Rectal smooth muscle tissue (tissue), 1 donor: ENCODE measurements around the gene COL18A1.

Experiments used
- H3K27ac ChIP-seq: one replicate; pipeline ENCODE4 v1.7.0; 2013; ENCODE audit warnings: low read depth, low read length, inconsistent platforms
- H3K27me3 ChIP-seq: one replicate; pipeline ENCODE4 v1.7.0; 2013; ENCODE audit warnings: low read length; ENCODE audit not compliant: control insufficient read depth, insufficient read depth
- H3K36me3 ChIP-seq: one replicate; pipeline ENCODE4 v1.7.0; 2013; ENCODE audit warnings: low read length; ENCODE audit not compliant: control insufficient read depth, insufficient read depth
- H3K4me1 ChIP-seq: one replicate; pipeline ENCODE4 v1.7.0; 2013; ENCODE audit warnings: low read length; ENCODE audit not compliant: control insufficient read depth, insufficient read depth
- H3K4me3 ChIP-seq: one replicate; pipeline ENCODE4 v1.7.0; 2013; ENCODE audit warnings: low read length
- H3K9ac ChIP-seq: one replicate; pipeline ENCODE4 v1.7.0; 2013; ENCODE audit warnings: low read length

Gene COL18A1

GRCh38 chr21:45410151-45410864 lies 5.3 kb downstream of the COL18A1 start:
- Histone ChIP-seq H3K27me3 (peaks cover 6% of the 10 kb centered on the region), H3K36me3 (no peaks in the 10 kb centered on the region), H3K9ac (no peak overlapping the region), H3K27ac (no peak overlapping the region), H3K4me3 (no peak overlapping the region), H3K4me1 (no peaks in the 10 kb centered on the region)

- Histone ChIP-seq H3K4me1 (no peaks in the 10 kb centered on the region), H3K27ac (no peak overlapping the region), H3K4me3 (no peak overlapping the region), H3K36me3 (no peaks in the 10 kb centered on the region), H3K9ac (no peak overlapping the region), H3K27me3 (peaks cover 4% of the 10 kb centered on the region)
These were observed 6.2 kb downstream of the COL18A1 start for GRCh38 chr21:45410865-45411809.

GRCh38 chr21:45411810-45412206 lies 6.8 kb downstream of the COL18A1 start:
- no peaks in the 10 kb centered on the region for H3K4me1 ChIP-seq
- no peaks in the 10 kb centered on the region for H3K36me3 ChIP-seq
- no peak overlapping the region for H3K4me3 ChIP-seq
- H3K27ac ChIP-seq = no peak overlapping the region
- no peak overlapping the region for H3K9ac ChIP-seq
- H3K27me3 ChIP-seq = peaks cover 4% of the 10 kb centered on the region

GRCh38 chr21:45412491-45412890 lies 7.5 kb downstream of the COL18A1 start:
- no peak overlapping the region for H3K27ac ChIP-seq

GRCh38 chr21:45412909-45413611 lies 8.1 kb downstream of the COL18A1 start:
- Histone ChIP-seq H3K9ac (no peak overlapping the region), H3K36me3 (no peaks in the 10 kb centered on the region), H3K27me3 (no peaks in the 10 kb centered on the region), H3K4me3 (no peak overlapping the region), H3K4me1 (no peaks in the 10 kb centered on the region), H3K27ac (no peak overlapping the region)

More at GRCh38 chr21:45412491-45412890, 7.5 kb downstream of the COL18A1 start:
- no peaks in the 10 kb centered on the region for H3K4me1 ChIP-seq
- no peaks in the 10 kb centered on the region for H3K36me3 ChIP-seq
- no peak overlapping the region for H3K9ac ChIP-seq
- H3K4me3 ChIP-seq = no peak overlapping the region
- peaks cover under 1% of the 10 kb centered on the region for H3K27me3 ChIP-seq

GRCh38 chr21:45413922-45414321 lies 9.0 kb downstream of the COL18A1 start:
- Histone ChIP-seq H3K4me3 (no peak overlapping the region), H3K36me3 (no peaks in the 10 kb centered on the region), H3K9ac (no peak overlapping the region), H3K27ac (no peak overlapping the region), H3K27me3 (no peaks in the 10 kb centered on the region), H3K4me1 (no peaks in the 10 kb centered on the region)

GRCh38 chr21:45414396-45415187 lies 9.6 kb downstream of the COL18A1 start:
- Histone ChIP-seq H3K27ac (no peak overlapping the region), H3K4me3 (no peak overlapping the region), H3K36me3 (no peaks in the 10 kb centered on the region), H3K9ac (no peak overlapping the region), H3K4me1 (no peaks in the 10 kb centered on the region), H3K27me3 (no peaks in the 10 kb centered on the region)

GRCh38 chr21:45415188-45415942 lies 10.4 kb downstream of the COL18A1 start:
- no peaks in the 10 kb centered on the region for H3K4me1 ChIP-seq
- H3K27ac ChIP-seq = no peak overlapping the region
- H3K4me3 ChIP-seq = no peak overlapping the region
- H3K36me3 ChIP-seq = no peaks in the 10 kb centered on the region
- H3K27me3 ChIP-seq = no peaks in the 10 kb centered on the region
- no peak overlapping the region for H3K9ac ChIP-seq

- H3K27me3 ChIP-seq = no peaks in the 10 kb centered on the region
- H3K4me3 ChIP-seq = no peak overlapping the region
- no peak overlapping the region for H3K9ac ChIP-seq
- H3K27ac ChIP-seq = no peak overlapping the region
- H3K4me1 ChIP-seq = no peaks in the 10 kb centered on the region
- H3K36me3 ChIP-seq = no peaks in the 10 kb centered on the region
These were observed 11.1 kb downstream of the COL18A1 start for GRCh38 chr21:45415943-45416611.

- Histone ChIP-seq H3K27me3 (no peaks in the 10 kb centered on the region), H3K27ac (no peak overlapping the region), H3K4me1 (no peaks in the 10 kb centered on the region), H3K36me3 (no peaks in the 10 kb centered on the region), H3K4me3 (no peak overlapping the region), H3K9ac (no peak overlapping the region)
These were observed 11.7 kb downstream of the COL18A1 start for GRCh38 chr21:45416620-45417019.
